ENCODE results near the gene COX14.

The COX14 gene

DNA sequence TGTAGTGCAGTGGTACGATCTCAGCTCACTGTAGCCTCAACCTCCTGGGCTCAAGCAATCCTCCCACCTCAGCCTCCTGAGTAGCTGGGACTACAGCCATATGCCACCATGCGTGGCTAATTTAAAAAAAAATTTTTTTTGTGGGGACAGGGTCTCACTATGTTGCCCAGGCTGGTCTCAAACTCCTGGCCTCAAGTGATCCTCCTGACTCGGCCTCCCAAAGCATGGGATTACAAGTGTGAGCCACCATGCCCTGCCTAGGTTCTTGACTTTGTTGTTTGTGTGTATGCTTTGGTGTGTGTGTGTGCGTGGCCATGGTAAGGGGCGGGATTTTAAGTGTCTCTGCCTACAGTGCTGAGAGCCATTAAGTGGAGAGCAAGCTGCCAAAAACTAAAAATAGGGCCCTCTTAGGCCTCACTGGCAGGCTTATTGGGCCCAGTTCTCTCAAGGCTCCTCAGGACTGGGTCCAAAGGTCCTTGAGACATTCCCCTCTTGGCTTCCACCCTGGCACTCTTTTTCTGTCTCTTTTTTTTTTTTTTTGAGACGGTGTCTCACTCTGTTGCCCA lies 5.1 kb downstream of the COX14 start:
- no peak for DNase-seq (ENCODE audit: low read depth)
- no peak overlapping the region for H3K4me3 ChIP-seq (ENCODE audit: low read length)
- TF ChIP-seq, protein P1, sequence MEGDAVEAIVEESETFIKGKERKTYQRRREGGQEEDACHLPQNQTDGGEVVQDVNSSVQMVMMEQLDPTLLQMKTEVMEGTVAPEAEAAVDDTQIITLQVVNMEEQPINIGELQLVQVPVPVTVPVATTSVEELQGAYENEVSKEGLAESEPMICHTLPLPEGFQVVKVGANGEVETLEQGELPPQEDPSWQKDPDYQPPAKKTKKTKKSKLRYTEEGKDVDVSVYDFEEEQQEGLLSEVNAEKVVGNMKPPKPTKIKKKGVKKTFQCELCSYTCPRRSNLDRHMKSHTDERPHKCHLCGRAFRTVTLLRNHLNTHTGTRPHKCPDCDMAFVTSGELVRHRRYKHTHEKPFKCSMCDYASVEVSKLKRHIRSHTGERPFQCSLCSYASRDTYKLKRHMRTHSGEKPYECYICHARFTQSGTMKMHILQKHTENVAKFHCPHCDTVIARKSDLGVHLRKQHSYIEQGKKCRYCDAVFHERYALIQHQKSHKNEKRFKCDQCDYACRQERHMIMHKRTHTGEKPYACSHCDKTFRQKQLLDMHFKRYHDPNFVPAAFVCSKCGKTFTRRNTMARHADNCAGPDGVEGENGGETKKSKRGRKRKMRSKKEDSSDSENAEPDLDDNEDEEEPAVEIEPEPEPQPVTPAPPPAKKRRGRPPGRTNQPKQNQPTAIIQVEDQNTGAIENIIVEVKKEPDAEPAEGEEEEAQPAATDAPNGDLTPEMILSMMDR (IDR thresholded peaks at IDR 0.05; ENCODE audit: insufficient read depth, low read depth, low read length, missing control alignments) = no peak

DNA sequence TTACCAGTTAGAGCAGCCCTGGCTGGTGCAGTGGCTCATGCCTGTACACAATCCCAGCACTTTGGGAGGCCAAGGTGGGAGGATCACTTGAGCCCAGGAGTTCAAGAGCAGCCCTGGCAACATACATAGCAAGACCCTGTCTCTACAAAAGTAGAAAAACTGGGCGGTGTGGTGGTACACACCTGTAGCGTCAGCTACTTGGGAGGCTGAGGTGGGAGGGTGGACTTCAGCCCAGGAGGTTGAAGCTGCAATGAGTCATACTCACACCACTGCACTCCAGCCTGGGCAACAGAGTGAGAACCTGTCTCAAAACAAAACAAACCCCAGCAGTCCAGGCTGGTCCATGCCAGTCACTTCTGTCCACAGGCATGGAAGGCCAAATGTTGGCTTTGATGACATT lies 7.4 kb downstream of the COX14 start:
- no peak overlapping the region for H3K4me3 ChIP-seq (ENCODE audit: low read length)
- TF ChIP-seq, protein P1 (IDR thresholded peaks at IDR 0.05; ENCODE audit: insufficient read depth, low read depth, low read length, missing control alignments) = no peak
- DNase-seq (ENCODE audit: low read depth) = no peak

DNA sequence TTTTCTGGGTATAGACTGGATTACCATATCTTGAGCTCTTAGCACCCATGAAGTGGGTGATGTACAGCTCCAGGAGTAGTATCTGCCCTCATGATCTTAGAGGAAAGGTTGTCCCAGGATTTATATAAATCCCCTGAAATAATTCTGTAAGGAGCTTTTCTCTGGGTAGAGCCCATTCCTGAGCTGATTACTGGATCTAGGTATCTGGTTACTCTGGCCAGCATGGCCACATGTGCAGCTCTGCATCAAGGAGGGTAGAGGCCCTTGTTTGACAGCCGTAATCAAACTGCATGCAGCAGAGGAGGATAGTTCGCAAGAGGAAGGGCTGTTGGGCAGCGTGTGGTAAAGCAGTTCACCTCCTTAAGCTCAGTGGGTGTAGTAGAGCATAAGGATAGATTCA lies 8.5 kb downstream of the COX14 start:
- DNase-seq (ENCODE audit: low read depth) = no peak
- H3K4me3 ChIP-seq (ENCODE audit: low read length) = no peak overlapping the region
- TF ChIP-seq, protein P1 (IDR thresholded peaks at IDR 0.05; ENCODE audit: insufficient read depth, low read depth, low read length, missing control alignments) = no peak

DNA sequence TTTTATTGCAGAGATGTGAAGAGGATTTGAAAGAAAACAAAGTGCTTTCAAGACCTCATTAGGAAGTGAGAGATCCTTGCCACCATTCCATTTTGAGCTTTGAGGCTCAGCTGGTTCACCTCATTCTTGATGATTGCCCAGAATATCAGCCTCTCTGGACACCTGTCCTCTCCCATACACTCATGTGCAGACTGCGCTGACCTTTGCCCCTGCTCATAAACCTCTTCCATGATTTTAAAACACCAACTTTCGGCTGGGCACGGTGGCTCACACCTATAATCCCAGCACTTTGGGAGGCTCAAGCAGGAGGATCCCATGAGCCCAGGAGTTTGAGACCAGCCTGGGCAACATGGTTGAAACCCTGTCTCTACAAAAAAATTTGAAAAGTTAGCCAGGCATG lies 8.9 kb downstream of the COX14 start:
- no peak overlapping the region for H3K4me3 ChIP-seq (ENCODE audit: low read length)
- no peak for DNase-seq (ENCODE audit: low read depth)
- TF ChIP-seq, protein P1 (IDR thresholded peaks at IDR 0.05; ENCODE audit: insufficient read depth, low read depth, low read length, missing control alignments) = no peak

DNA sequence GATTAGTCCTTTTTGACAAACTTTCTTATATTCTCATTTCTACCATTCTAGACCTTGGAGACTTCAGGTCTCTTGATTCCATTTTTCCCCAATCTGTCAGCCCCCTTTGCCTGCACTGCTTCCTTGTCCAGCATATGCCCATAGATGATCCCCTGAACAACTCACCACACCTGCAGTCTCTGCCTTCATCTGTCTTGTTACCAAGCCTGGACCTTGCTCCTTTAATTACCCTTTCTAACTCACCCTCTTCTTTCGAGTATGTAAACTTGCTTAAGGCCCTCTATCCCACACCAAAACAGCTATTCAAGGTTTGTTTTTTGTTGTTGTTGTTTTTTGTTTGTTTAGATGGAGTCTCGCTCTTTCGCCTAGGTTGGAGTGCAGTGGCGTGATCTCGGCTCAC lies 9.6 kb downstream of the COX14 start:
- no peak for DNase-seq (ENCODE audit: low read depth)
- no peak overlapping the region for H3K4me3 ChIP-seq (ENCODE audit: low read length)
- TF ChIP-seq, protein P1 (IDR thresholded peaks at IDR 0.05; ENCODE audit: insufficient read depth, low read depth, low read length, missing control alignments) = no peak

DNA sequence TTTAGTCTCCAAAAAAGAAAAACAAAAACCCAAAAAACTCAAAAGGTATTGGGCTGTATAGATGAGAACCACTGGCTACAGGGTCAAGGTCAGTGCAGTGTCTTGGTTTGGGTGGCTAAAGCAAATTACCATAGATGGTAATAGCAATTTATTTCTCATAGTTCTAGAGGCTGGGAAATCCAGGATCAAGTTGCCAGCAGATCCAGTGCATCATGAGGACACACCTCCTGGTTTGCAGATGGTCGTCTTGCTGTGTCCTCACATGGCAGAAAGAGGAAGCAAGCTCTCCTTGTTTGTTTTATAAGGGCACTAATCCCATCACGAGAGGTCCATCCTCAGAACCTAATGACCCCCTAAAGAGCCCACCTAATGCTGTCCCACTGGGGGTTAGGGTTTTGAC lies 11.2 kb downstream of the COX14 start:
- no peak for DNase-seq (ENCODE audit: low read depth)
- TF ChIP-seq, protein P1 (IDR thresholded peaks at IDR 0.05; ENCODE audit: insufficient read depth, low read depth, low read length, missing control alignments) = no peak
- H3K4me3 ChIP-seq (ENCODE audit: low read length) = no peak overlapping the region

DNA sequence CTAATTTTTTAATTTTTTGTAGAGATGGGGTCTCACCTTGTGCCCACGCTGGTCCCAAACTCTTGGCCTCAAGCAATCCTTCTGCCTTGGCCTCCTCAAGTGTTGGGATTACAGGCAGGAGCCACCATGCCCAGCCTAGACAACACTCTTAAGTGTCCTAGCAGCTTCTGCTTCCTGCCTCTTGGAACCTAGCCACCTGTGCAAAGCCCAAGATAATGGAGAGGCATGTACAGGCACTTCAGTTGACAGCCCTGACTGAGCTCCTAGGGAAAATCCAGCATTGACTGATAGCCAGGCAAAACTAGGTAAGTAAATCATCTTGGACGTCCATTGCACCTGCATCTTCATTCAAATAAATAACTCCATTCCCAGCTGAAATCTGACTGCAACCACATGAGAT lies 15.5 kb downstream of the COX14 start:
- TF ChIP-seq, protein P1 (IDR thresholded peaks at IDR 0.05; ENCODE audit: insufficient read depth, low read depth, low read length, missing control alignments) = no peak
- peak; percentile 54 for DNase-seq (ENCODE audit: low read depth)
- H3K4me3 ChIP-seq (ENCODE audit: low read length) = no peak overlapping the region

All from epithelial cell of esophagus (primary cell).